B cell (primary cell): ENCODE results near the gene UBE2O.

Experiments
- EZH2 ChIP-seq: IDR thresholded peaks from 2 replicates; pipeline ENCODE4 v1.6.1; 2012; ENCODE audit warnings: borderline replicate concordance, low read depth, mild to moderate bottlenecking, moderate library complexity, low read length; ENCODE audit not compliant: insufficient read depth, poor library complexity, severe bottlenecking
- TF ChIP-seq, protein P1 (sequence below): fragments of 200-600 bp; IDR thresholded peaks from one replicate; pipeline ENCODE4 v1.8.0; 2022; ENCODE audit warnings: antibody characterized with exemption, mild to moderate bottlenecking

GRCh38 chr17:76499267-76499667, 46.3 kb upstream of the UBE2O start:
- TF ChIP-seq, protein P1, sequence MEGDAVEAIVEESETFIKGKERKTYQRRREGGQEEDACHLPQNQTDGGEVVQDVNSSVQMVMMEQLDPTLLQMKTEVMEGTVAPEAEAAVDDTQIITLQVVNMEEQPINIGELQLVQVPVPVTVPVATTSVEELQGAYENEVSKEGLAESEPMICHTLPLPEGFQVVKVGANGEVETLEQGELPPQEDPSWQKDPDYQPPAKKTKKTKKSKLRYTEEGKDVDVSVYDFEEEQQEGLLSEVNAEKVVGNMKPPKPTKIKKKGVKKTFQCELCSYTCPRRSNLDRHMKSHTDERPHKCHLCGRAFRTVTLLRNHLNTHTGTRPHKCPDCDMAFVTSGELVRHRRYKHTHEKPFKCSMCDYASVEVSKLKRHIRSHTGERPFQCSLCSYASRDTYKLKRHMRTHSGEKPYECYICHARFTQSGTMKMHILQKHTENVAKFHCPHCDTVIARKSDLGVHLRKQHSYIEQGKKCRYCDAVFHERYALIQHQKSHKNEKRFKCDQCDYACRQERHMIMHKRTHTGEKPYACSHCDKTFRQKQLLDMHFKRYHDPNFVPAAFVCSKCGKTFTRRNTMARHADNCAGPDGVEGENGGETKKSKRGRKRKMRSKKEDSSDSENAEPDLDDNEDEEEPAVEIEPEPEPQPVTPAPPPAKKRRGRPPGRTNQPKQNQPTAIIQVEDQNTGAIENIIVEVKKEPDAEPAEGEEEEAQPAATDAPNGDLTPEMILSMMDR, result no peak
- no peak for TF ChIP-seq EZH2
